Mesendoderm (in vitro differentiated cells): Measurements from ENCODE around the gene LTV1. TPM values are rescaled to one million over a fixed set of nuclear protein-coding genes. Genes with fewer than 3 reads are reported as not detected.

ENCODE experiments used
- DNase-seq: peaks from one replicate; pipeline ENCODE4 v3.0.0; 2013
- H2AK5ac ChIP-seq: 2 replicates; pipeline ENCODE4 v1.6.1; 2013; ENCODE audit warnings: low read length, inconsistent platforms
- H2BK120ac ChIP-seq: 2 replicates; pipeline ENCODE4 v1.6.1; 2013; ENCODE audit warnings: low read depth, mild to moderate bottlenecking, low read length, moderate library complexity, mixed read lengths
- H2BK15ac ChIP-seq: replicated peaks from 2 replicates; pipeline ENCODE4 v1.6.1; 2013; ENCODE audit warnings: low read depth, mild to moderate bottlenecking, moderate library complexity
- H2BK5ac ChIP-seq: 2 replicates; pipeline ENCODE4 v1.6.1; 2013; ENCODE audit warnings: low read length, inconsistent platforms
- H3K18ac ChIP-seq: 2 replicates; pipeline ENCODE4 v1.6.1; 2013; ENCODE audit warnings: mild to moderate bottlenecking, low read length, mixed read lengths
- H3K23ac ChIP-seq: one replicate; pipeline ENCODE4 v1.6.1; 2013; ENCODE audit warnings: low read length
- H3K27ac ChIP-seq: 2 replicates; pipeline ENCODE4 v1.5.1; 2013; ENCODE audit warnings: low read depth, mild to moderate bottlenecking, inconsistent platforms, low read length, moderate library complexity
- H3K27me3 ChIP-seq: 2 replicates; pipeline ENCODE4 v1.6.1; 2013; ENCODE audit warnings: low read length, control low read depth, mild to moderate bottlenecking, inconsistent platforms; ENCODE audit not compliant: insufficient read depth, poor library complexity
- H3K36me3 ChIP-seq: 2 replicates; pipeline ENCODE4 v1.6.1; 2013; ENCODE audit warnings: low read length, inconsistent platforms; ENCODE audit not compliant: control insufficient read depth, insufficient read depth
- H3K4ac ChIP-seq: one replicate; pipeline ENCODE4 v1.6.1; 2013; ENCODE audit warnings: low read depth, mild to moderate bottlenecking, low read length, moderate library complexity
- H3K4me1 ChIP-seq: 2 replicates; pipeline ENCODE4 v1.6.1; 2013; ENCODE audit warnings: low read depth, low read length, inconsistent platforms; ENCODE audit not compliant: control insufficient read depth
- H3K4me2 ChIP-seq: 2 replicates; pipeline ENCODE4 v1.6.1; 2013; ENCODE audit warnings: low read length
- H3K4me3 ChIP-seq: 2 replicates; pipeline ENCODE4 v1.5.1; 2013; ENCODE audit warnings: mild to moderate bottlenecking, low read length
- H3K56ac ChIP-seq: one replicate; pipeline ENCODE4 v1.6.1; 2013; ENCODE audit warnings: low read length
- H3K79me1 ChIP-seq: 2 replicates; pipeline ENCODE4 v1.6.1; 2013; ENCODE audit warnings: low read length, inconsistent platforms
- H3K79me2 ChIP-seq: 2 replicates; pipeline ENCODE4 v1.6.1; 2013; ENCODE audit warnings: mild to moderate bottlenecking, low read length; ENCODE audit not compliant: control insufficient read depth, insufficient read depth
- H3K9ac ChIP-seq: 2 replicates; pipeline ENCODE4 v1.6.1; 2013; ENCODE audit warnings: low read length, inconsistent platforms
- H4K5ac ChIP-seq: one replicate; pipeline ENCODE4 v1.6.1; 2013; ENCODE audit warnings: low read length
- H4K8ac ChIP-seq: one replicate; pipeline ENCODE4 v1.6.1; 2013; ENCODE audit warnings: low read depth, mild to moderate bottlenecking, control low read depth, low read length, moderate library complexity
- WGBS: extraction: QIAGEN DNeasy Blood & Tissue Kit; methylation state at CpG from one replicate; pipeline ENCODE4 v1.1.7; 2013; ENCODE audit warnings: low lambda C conversion rate, missing lambda C conversion rate; ENCODE audit not compliant: insufficient coverage; ENCODE audit errors: extremely low coverage; 5-methylcytosine and 5-hydroxymethylcytosine counted together
- small RNA-seq: library from polyadenylated mRNA; stranded (forward); fragments of <200 nt; extraction: miRNeasy Mini kit (QIAGEN cat#:217004); gene quantifications from one replicate; pipeline ENCODE3, GENCODE V24; 2013; ENCODE audit not compliant: insufficient read depth

LTV1 gene

GRCh38 chr6:143901885-143902750 is 59.0 kb downstream of the LTV1 start:
- Histone ChIP-seq H4K5ac (peak overlapping the region; percentile 36), H3K4me2 (no peak overlapping the region), H2BK15ac (no peak overlapping the region), H3K4ac (no peak overlapping the region), H3K79me2 (no peaks in the 10 kb centered on the region), H3K9ac (no peak overlapping the region), H3K4me3 (no peak overlapping the region), H3K79me1 (no peaks in the 10 kb centered on the region), H3K56ac (peak overlapping the region; percentile 31), H3K23ac (no peak overlapping the region), H3K4me1 (peaks cover 7% of the 10 kb centered on the region), H3K18ac (peak overlapping the region; percentile 75), H3K36me3 (no peaks in the 10 kb centered on the region), H2BK120ac (no peak overlapping the region), H2AK5ac (no peak overlapping the region), H4K8ac (no peak overlapping the region), H3K27me3 (no peaks in the 10 kb centered on the region), H3K27ac (peak overlapping the region; percentile 66), H2BK5ac (peak overlapping the region; percentile 73)
- WGBS: no CpG with 5 or more reads among the region's 6 CpGs
- peak; percentile 55 for DNase-seq

- WGBS: no CpG with 5 or more reads among the region's 2 CpGs
- peak; percentile 4 for DNase-seq
- H2AK5ac ChIP-seq: no peak overlapping the region
- H2BK15ac ChIP-seq: no peak overlapping the region
- no peak overlapping the region for H4K5ac ChIP-seq
- H3K4me3 ChIP-seq: no peak overlapping the region
- no peak overlapping the region for H3K56ac ChIP-seq
- no peak overlapping the region for H3K4ac ChIP-seq
- H3K9ac ChIP-seq: no peak overlapping the region
- no peaks in the 10 kb centered on the region for H3K79me1 ChIP-seq
- H3K27me3 ChIP-seq: no peaks in the 10 kb centered on the region
- peaks cover 7% of the 10 kb centered on the region for H3K4me1 ChIP-seq
- no peak overlapping the region for H3K4me2 ChIP-seq
- H3K36me3 ChIP-seq: no peaks in the 10 kb centered on the region
- no peak overlapping the region for H2BK120ac ChIP-seq
- H4K8ac ChIP-seq: no peak overlapping the region
- no peaks in the 10 kb centered on the region for H3K79me2 ChIP-seq
- peak overlapping the region; percentile 37 for H3K23ac ChIP-seq
- H3K27ac ChIP-seq: no peak overlapping the region
- H3K18ac ChIP-seq: no peak overlapping the region
- peak overlapping the region; percentile 14 for H2BK5ac ChIP-seq
Measured at GRCh38 chr6:143902827-143903226, 59.7 kb downstream of the LTV1 start.

- Histone ChIP-seq H3K27ac (no peak overlapping the region), H4K8ac (no peak overlapping the region), H3K23ac (no peak overlapping the region), H2BK120ac (no peak overlapping the region), H3K36me3 (no peaks in the 10 kb centered on the region), H3K56ac (no peak overlapping the region), H4K5ac (no peak overlapping the region), H3K79me2 (no peaks in the 10 kb centered on the region), H3K79me1 (no peaks in the 10 kb centered on the region), H3K4me3 (no peak overlapping the region), H3K4me1 (no peaks in the 10 kb centered on the region), H2BK15ac (no peak overlapping the region), H2BK5ac (no peak overlapping the region), H2AK5ac (no peak overlapping the region), H3K27me3 (no peaks in the 10 kb centered on the region), H3K4ac (no peak overlapping the region), H3K18ac (no peak overlapping the region), H3K4me2 (no peak overlapping the region), H3K9ac (no peak overlapping the region)
- no peak for DNase-seq
- WGBS: no CpG with 5 or more reads among the region's 1 CpG
Measured at GRCh38 chr6:143911028-143911427, 67.9 kb downstream of the LTV1 start.

GRCh38 chr6:143912671-143913070 is 69.5 kb downstream of the LTV1 start:
- no peak overlapping the region for H3K4me2 ChIP-seq
- WGBS: no CpG with 5 or more reads among the region's 1 CpG
- H2BK5ac ChIP-seq: no peak overlapping the region
- H3K9ac ChIP-seq: no peak overlapping the region
- no peaks in the 10 kb centered on the region for H3K27me3 ChIP-seq
- no peaks in the 10 kb centered on the region for H3K36me3 ChIP-seq
- no peak overlapping the region for H2BK15ac ChIP-seq
- no peak overlapping the region for H2AK5ac ChIP-seq
- no peak overlapping the region for H3K23ac ChIP-seq
- H2BK120ac ChIP-seq: no peak overlapping the region
- no peak overlapping the region for H4K5ac ChIP-seq
- no peak overlapping the region for H4K8ac ChIP-seq
- no peak for DNase-seq
- H3K27ac ChIP-seq: no peak overlapping the region
- H3K4me1 ChIP-seq: no peaks in the 10 kb centered on the region
- H3K79me2 ChIP-seq: no peaks in the 10 kb centered on the region
- H3K4me3 ChIP-seq: no peak overlapping the region
- H3K56ac ChIP-seq: no peak overlapping the region
- H3K4ac ChIP-seq: no peak overlapping the region
- no peak overlapping the region for H3K18ac ChIP-seq
- no peaks in the 10 kb centered on the region for H3K79me1 ChIP-seq

Small RNA genes lying within 50 kb of the gene (small RNA-seq; reads per million reads assigned to genes)
- gene ZC2HC1B: not detected
